GM20000 (cell line): ENCODE results near the gene SLC12A7.

Source experiments
- DNase-seq: peaks from one replicate; pipeline ENCODE4 v3.0.0; 2012; ENCODE audit warnings: low spot score
- TF ChIP-seq, protein P1 (sequence below): IDR thresholded peaks from 2 replicates; pipeline ENCODE4 v1.5.1; 2012; ENCODE audit warnings: mild to moderate bottlenecking, control low read depth; ENCODE audit errors: extremely low read depth, missing control alignments

Gene SLC12A7

DNA sequence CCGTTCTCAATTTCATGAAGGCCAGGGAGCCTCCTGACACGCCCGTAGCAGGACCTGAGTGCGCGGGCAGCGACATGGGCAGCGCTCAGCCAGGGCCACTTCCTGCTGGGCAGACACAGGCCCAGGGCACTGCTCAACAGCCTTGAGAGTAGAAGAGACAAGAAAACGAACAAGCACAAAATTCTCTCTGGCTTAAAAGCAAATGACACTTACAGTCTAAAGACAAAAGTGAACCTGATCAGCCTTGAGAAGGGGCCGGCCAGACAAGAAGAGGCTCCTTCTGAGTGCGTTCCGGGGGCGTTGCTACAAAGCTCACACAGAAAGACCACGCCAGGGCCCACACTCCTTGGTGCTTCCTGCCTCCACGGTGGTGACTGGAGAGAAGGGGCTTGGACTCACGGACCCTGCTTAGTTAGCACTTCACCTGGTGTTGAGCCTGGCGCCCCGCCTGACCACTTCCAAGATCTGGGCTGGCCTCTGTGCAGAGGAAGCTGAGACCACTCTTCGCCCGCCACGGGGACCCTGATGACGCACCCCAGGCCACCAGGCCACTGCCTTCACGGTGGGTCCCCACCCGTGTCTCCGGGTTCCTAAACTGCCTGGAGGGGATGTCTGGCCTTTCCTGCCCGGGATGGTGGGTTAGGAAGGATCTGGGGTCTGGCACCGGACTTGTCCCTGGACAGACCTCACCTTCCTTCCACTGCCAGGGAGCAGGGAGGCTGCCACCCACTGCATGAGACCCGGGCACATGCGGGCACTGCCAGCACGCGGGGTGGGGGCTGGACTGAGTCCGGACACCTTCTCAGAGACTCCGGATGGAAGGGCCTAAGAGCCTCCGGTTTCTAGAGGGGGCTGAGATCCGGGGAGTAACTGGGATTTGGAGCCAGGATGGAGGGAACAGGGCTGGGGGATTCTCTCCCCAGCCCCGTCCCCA, 1.3 kb downstream of the SLC12A7 start:
- no peak for DNase-seq
- TF ChIP-seq, protein P1, sequence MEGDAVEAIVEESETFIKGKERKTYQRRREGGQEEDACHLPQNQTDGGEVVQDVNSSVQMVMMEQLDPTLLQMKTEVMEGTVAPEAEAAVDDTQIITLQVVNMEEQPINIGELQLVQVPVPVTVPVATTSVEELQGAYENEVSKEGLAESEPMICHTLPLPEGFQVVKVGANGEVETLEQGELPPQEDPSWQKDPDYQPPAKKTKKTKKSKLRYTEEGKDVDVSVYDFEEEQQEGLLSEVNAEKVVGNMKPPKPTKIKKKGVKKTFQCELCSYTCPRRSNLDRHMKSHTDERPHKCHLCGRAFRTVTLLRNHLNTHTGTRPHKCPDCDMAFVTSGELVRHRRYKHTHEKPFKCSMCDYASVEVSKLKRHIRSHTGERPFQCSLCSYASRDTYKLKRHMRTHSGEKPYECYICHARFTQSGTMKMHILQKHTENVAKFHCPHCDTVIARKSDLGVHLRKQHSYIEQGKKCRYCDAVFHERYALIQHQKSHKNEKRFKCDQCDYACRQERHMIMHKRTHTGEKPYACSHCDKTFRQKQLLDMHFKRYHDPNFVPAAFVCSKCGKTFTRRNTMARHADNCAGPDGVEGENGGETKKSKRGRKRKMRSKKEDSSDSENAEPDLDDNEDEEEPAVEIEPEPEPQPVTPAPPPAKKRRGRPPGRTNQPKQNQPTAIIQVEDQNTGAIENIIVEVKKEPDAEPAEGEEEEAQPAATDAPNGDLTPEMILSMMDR, result no peak

DNA sequence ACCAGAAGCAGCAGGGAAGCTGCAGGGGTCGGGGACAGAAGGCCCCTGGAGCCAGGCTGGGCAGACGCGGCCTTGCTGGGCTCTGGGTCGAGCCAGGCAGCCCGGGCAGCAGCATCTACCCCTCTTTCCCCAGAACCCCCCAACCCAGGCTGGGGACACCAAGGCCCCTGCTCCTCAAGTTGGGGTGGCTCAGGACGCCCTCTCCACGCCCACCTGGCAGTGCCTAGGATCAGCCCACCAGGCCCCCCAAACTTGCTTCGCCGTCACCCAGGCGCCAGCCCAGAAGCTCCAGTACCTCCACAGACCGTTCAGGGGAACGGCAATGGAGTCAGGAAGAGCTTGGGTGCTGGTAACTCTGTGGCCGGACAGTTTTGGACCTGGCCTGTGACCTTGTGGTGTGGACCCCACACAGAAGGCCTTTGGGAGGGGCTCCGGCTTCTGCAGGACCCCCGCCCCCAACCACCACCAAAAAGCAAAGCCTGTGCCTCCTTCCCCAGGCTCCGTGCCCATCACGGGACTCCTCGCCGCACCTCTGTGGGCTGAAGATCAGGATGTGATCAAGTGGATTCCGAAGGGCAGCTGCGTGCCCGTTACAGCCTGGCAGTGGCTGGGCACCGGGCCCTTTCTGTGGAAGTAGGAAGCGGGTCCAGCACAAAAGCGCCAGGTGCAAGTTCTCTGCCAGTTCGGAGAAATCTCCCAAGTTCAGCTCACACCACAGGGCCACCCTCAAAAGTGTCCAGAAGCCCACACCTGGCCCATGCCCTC, 2.1 kb downstream of the SLC12A7 start:
- TF ChIP-seq, protein P1, result no peak
- no peak for DNase-seq

DNA sequence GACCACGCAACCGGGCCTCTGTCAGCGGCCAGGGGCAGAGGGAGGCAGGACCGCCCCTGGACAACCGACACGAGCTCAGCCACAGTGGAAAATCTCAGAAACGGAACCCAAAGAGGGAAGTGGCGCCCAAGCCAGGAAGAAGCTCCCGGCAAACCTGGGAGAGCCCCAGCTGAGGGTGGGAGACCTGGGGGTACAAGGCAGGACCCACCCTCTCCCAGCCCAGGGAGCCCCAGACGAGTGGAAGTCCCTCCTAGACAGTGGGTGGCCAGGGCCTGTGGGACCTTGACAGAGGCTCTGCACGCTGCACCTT, 3.0 kb downstream of the SLC12A7 start:
- DNase-seq, result no peak

DNA sequence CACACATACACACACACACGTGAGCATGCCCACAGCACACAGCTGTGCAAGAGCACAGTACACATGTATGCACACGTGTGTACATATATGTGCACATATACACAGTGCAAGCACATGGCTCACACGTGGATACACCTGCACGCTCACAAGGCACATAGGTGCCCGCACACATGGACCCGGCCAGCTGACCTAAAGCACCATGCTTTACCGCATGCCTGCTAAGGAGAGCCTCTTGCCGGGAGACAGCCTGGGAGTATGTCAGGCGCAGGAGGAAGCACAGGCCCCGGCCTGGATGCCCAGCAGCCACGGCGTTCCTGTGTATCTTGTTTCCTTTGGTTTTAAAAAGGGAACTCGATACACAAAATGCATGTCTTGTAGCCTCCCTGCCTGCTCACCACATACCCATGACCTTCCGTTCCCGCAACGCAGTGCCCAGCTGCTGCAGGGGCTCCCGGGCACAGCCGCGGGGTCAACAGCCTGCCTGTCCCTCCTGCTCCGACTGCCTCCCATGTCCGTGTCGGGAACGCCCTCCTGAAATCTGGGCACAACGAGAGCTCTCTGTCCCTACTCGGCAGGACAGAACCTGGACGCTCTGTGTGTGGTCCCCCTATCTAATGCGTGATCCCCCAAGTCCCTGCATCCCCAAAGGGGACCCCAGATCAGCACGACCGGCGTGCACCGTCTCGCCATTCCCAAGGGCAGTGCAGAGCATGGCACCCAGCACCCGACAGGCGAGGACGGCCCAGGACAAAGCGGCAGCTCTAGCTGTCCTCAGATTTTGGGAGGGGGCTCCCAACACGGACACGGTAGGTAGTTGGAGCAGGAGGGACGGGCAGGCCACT, 3.6 kb downstream of the SLC12A7 start:
- TF ChIP-seq, protein P1, result no peak
- no peak for DNase-seq

More for the DNA sequence above, 3.0 kb downstream of the SLC12A7 start:
- TF ChIP-seq, protein P1, result no peak

DNA sequence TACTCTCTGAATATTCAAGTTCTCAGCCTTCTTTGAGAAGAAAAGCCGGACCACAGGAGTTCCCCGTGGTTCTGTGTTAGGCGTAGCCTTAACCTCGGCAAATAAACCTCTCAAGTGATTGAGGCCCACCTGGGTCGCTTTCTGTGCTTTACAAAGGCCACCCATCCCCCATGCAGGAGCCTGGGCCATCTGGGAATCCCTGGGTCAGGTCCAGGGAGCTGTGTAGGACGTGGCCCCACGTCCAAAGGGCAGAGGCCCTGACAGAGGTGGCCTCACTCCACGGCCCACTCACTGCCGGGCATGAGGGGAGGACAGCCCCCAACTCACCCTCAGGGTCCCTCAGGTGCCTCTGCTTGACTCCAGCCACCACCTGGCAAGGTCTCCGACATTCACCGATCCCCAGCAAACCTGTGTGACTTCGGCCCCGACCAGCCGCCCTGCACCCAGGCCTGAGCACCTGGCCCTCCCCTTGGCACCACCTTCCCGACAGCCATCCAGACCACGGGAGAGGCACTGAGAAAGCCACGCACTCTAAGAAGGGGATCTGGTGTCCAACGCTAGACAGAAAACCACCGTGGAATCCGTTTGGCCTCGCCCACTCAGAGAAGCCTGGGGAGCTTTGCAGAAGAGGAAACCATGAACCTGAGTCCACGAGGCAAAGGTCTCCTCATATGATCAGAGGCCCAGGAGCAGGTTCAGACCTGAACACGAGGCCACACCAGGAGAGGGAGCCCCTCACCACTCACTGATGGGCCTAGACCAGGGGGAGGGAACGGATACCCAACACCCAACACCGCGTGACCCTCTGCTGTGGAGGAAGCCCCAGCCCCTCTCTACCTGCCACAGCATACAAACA, 4.5 kb downstream of the SLC12A7 start:
- no peak for DNase-seq
- TF ChIP-seq, protein P1, result no peak

DNA sequence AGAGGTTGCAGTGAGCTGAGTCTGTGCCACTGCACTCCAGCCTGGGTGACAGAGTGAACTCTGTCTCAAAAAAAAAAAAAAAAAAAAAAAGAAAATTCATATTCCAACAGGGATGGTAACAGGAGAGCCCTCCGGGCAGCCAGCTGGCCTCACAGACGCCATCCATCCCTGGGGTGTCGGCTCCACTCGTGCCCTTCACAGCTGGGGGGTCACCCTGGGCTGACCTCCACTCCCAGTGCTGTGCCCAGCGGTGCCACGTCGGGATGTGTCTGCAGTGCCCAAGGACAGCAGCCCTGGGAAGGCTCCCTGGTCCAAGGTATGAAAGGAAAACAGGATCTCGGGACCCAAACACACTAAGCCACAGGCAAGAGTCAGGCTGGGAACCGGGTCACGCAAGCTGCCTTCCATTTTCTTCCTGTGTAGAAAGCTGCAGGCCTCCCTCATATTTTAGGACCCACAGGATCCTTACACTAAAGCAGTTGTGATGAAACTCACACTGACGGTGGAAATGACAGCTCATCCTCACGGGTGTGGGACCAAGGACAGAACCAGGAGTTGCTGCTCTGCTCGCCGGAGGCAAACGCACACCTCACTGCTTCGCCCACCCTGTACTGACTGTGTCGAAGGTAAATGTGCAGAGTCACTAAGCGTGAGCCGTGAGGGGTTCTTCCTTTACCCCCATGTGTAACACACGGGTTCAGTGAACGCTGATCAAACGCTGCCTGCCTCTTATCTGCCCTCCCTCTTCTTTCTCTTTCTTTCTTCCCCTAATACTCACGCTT, 5.3 kb downstream of the SLC12A7 start:
- TF ChIP-seq, protein P1, result no peak
- DNase-seq, result no peak
